Endodermal cell (in vitro differentiated cells): Measurements from ENCODE around the gene PNRC2. TPM values are rescaled to one million over a fixed set of nuclear protein-coding genes. Genes with fewer than 3 reads are reported as not detected.
A peak's percentile ranks its signal among the peaks of the same experiment; 100 is the strongest.

Experiments
- DNase-seq: peaks from one replicate; pipeline ENCODE4 v3.0.0-alpha.2; 2017
- H3K27ac ChIP-seq: 2 replicates; pipeline ENCODE4 v1.5.1; 2013; ENCODE audit warnings: mild to moderate bottlenecking, low read depth, low read length, moderate library complexity
- H3K27me3 ChIP-seq: 2 replicates; pipeline ENCODE4 v1.6.1; 2013; ENCODE audit warnings: mild to moderate bottlenecking, low read length, moderate library complexity; ENCODE audit not compliant: insufficient read depth, control insufficient read depth, poor library complexity, severe bottlenecking
- H3K36me3 ChIP-seq: 2 replicates; pipeline ENCODE4 v1.7.0; 2013; ENCODE audit warnings: mild to moderate bottlenecking, low read length, moderate library complexity; ENCODE audit not compliant: control insufficient read depth, insufficient read depth
- H3K4me1 ChIP-seq: one replicate; pipeline ENCODE4 v1.7.0; 2013; ENCODE audit warnings: low read length; ENCODE audit not compliant: control insufficient read depth, insufficient read depth
- H3K4me3 ChIP-seq: 2 replicates; pipeline ENCODE4 v1.5.1; 2013; ENCODE audit warnings: mild to moderate bottlenecking, low read length, moderate library complexity
- H3K9ac ChIP-seq: 2 replicates; pipeline ENCODE4 v1.6.1; 2013; ENCODE audit warnings: mild to moderate bottlenecking, low read length, moderate library complexity; ENCODE audit not compliant: poor library complexity, severe bottlenecking; ENCODE audit errors: extremely low read depth
- H3K9me3 ChIP-seq: 2 replicates; pipeline ENCODE4 v1.6.1; 2013; ENCODE audit warnings: mild to moderate bottlenecking, low read length, moderate library complexity; ENCODE audit not compliant: control insufficient read depth
- H3K27ac Mint-ChIP-seq: 2 replicates; pipeline ENCODE4 v1.8.0; 2020; ENCODE audit warnings: mixed read lengths
- H3K27me3 Mint-ChIP-seq: 2 replicates; pipeline ENCODE4 v1.8.0; 2021; ENCODE audit warnings: mild to moderate bottlenecking, mixed read lengths; ENCODE audit not compliant: insufficient read depth
- H3K36me3 Mint-ChIP-seq: 2 replicates; pipeline ENCODE4 v1.8.0; 2020; ENCODE audit warnings: low read depth, mixed read lengths
- H3K4me1 Mint-ChIP-seq: 2 replicates; pipeline ENCODE4 v1.8.0; 2020; ENCODE audit warnings: mixed read lengths
- H3K4me3 Mint-ChIP-seq: 2 replicates; pipeline ENCODE4 v1.8.0; 2020; ENCODE audit warnings: mild to moderate bottlenecking, moderate library complexity, mixed read lengths
- H3K9me3 Mint-ChIP-seq: 2 replicates; pipeline ENCODE4 v1.8.0; 2020; ENCODE audit warnings: mild to moderate bottlenecking, mixed read lengths
- WGBS, 2 experiments: methylation state at CpG; one replicate each; pipeline versions ENCODE4 v1.1.5 to v1.1.7; 2013; ENCODE audit warnings: missing lambda C conversion rate in 2 of 2, mixed read lengths in 1 of 2; ENCODE audit not compliant: insufficient coverage in 1 of 2, insufficient read length in 1 of 2; 5-methylcytosine and 5-hydroxymethylcytosine counted together
- total RNA-seq, 2 donors: library from RNA; stranded (reverse); fragmentation: NEBNext Ultra II Directional in 1 of 2; extraction: Animal tissue kit (Norgen Biotek cat#: 25700) in 1 of 2; gene quantifications; 2 replicates in 1 of 2; 3 replicates in 1 of 2; pipeline ENCODE4 v1.2.1, GENCODE V29; 2021
- TF ChIP-seq, protein P1 (sequence below): fragments of 200-600 bp; sonication (generic); conservative IDR thresholded peaks from 2 replicates; pipeline ENCODE4 v1.5.0; 2021; ENCODE audit warnings: antibody characterized with exemption, mild to moderate bottlenecking

The PNRC2 gene
- total RNA-seq, 2 donors from 2014 or later: 107 to 108 TPM

DNA sequence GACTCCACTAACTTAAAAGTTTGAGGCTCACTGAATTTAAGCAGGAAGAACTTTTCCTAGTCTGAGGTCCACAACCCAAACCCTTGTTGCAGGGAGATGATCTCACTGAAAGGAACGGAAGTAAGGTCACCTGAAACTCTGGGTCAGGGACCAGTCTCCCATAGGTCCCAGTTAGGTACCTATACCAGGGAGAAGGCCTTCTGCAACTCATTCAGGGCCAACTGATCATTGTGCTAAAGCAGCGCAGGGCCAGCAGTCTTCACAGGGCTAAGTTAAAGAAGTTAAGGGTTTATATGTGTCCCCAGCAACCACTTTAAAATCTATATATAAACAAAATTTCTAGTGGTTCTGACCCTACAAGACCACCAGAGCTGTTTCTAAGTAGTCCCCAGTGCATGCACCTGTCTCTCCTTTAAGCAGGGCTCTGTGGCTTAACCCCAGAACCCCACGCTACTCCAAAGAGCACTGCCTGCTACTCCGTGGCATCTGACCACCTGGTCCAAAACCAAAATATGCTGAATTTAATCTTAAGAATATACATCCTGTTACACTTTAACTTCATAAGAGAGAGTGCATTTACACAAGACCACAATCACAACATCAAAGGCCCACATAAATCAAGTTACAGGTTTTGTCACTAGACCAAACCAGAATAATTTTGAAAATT, 17.7 kb downstream of the PNRC2 start:
- no peak overlapping the region for H3K27ac Mint-ChIP-seq
- 78 to 93% methylated on average over 3 to 4 of the region's 4 CpGs for WGBS, 2 experiments
- no peaks in the 10 kb centered on the region for H3K9me3 Mint-ChIP-seq
- no peaks in the 10 kb centered on the region for H3K4me1 ChIP-seq
- H3K9me3 ChIP-seq: no peaks in the 10 kb centered on the region
- no peaks in the 10 kb centered on the region for H3K27me3 ChIP-seq
- peaks cover 40% of the 10 kb centered on the region for H3K36me3 Mint-ChIP-seq
- no peak for DNase-seq
- H3K27me3 Mint-ChIP-seq: no peaks in the 10 kb centered on the region
- no peak overlapping the region for H3K9ac ChIP-seq
- peaks cover 63% of the 10 kb centered on the region for H3K36me3 ChIP-seq
- peak overlapping the region; percentile 86 for H3K4me3 Mint-ChIP-seq
- TF ChIP-seq, protein P1, sequence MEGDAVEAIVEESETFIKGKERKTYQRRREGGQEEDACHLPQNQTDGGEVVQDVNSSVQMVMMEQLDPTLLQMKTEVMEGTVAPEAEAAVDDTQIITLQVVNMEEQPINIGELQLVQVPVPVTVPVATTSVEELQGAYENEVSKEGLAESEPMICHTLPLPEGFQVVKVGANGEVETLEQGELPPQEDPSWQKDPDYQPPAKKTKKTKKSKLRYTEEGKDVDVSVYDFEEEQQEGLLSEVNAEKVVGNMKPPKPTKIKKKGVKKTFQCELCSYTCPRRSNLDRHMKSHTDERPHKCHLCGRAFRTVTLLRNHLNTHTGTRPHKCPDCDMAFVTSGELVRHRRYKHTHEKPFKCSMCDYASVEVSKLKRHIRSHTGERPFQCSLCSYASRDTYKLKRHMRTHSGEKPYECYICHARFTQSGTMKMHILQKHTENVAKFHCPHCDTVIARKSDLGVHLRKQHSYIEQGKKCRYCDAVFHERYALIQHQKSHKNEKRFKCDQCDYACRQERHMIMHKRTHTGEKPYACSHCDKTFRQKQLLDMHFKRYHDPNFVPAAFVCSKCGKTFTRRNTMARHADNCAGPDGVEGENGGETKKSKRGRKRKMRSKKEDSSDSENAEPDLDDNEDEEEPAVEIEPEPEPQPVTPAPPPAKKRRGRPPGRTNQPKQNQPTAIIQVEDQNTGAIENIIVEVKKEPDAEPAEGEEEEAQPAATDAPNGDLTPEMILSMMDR: no peak
- no peak overlapping the region for H3K27ac ChIP-seq
- H3K4me1 Mint-ChIP-seq: peaks cover 32% of the 10 kb centered on the region
- H3K4me3 ChIP-seq: peak overlapping the region; percentile 87

DNA sequence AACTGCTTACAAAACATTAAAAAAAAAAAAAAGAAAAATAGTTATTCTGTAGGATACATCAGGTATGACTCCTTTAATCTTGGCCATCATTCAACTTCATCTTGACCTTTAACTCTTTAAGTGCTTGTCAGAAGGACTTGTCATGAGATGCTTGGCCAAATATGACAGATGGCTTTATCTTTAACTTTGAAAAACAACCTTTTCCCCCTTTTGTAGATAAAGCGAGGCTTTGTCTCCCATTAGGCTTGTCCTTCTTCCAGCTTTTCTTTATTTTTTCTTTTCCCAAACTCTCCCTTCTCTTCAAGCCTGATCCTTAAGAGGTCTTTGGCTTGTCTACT, 18.2 kb downstream of the PNRC2 start:
- peaks cover 32% of the 10 kb centered on the region for H3K4me1 Mint-ChIP-seq
- TF ChIP-seq, protein P1: no peak
- H3K9ac ChIP-seq: no peak overlapping the region
- H3K27me3 Mint-ChIP-seq: no peaks in the 10 kb centered on the region
- no peak overlapping the region for H3K27ac ChIP-seq
- peak overlapping the region; percentile 87 for H3K4me3 ChIP-seq
- H3K27ac Mint-ChIP-seq: peak overlapping the region; percentile 64
- peak overlapping the region; percentile 86 for H3K4me3 Mint-ChIP-seq
- H3K4me1 ChIP-seq: no peaks in the 10 kb centered on the region
- H3K9me3 ChIP-seq: no peaks in the 10 kb centered on the region
- H3K36me3 Mint-ChIP-seq: peaks cover 35% of the 10 kb centered on the region
- DNase-seq: no peak
- WGBS, 2 experiments: 91 to 100% methylated on average over 1 of the region's 1 CpG
- peaks cover 58% of the 10 kb centered on the region for H3K36me3 ChIP-seq
- no peaks in the 10 kb centered on the region for H3K27me3 ChIP-seq
- no peaks in the 10 kb centered on the region for H3K9me3 Mint-ChIP-seq

DNA sequence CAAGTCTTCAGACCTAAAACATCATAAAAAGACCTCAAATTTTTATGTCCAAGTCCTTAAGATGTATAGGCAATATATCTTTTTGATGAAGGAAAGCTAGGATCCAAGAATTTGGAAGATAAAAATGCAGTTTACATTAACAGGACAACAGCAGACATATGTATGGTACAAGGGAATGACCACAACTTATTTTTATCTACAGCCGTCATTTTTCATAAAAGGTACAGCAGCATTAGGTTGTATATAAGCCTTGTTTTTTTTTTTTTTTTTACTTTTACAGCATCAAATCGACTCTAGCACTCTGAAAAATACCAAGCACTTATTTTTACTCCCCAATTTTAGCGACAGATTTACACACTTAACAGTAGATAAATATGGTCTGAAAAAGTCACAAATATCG, 19.2 kb downstream of the PNRC2 start:
- 18% methylated on average over 3 of the region's 4 CpGs; no CpG with 5 or more reads in 1 of the 2 experiments for WGBS, 2 experiments
- Mint-ChIP-seq H3K9me3 (no peaks in the 10 kb centered on the region), H3K27ac (no peak overlapping the region), H3K27me3 (no peaks in the 10 kb centered on the region), H3K4me3 (peak overlapping the region; percentile 86), H3K36me3 (peaks cover 25% of the 10 kb centered on the region), H3K4me1 (peaks cover 32% of the 10 kb centered on the region)
- H3K27me3 ChIP-seq: no peaks in the 10 kb centered on the region
- peak overlapping the region; percentile 87 for H3K4me3 ChIP-seq
- peaks cover 49% of the 10 kb centered on the region for H3K36me3 ChIP-seq
- H3K27ac ChIP-seq: no peak overlapping the region
- H3K9ac ChIP-seq: peak overlapping the region; percentile 98
- no peaks in the 10 kb centered on the region for H3K4me1 ChIP-seq
- H3K9me3 ChIP-seq: no peaks in the 10 kb centered on the region
- TF ChIP-seq, protein P1: no peak
- no peak for DNase-seq
